Nephron progenitor cell (in vitro differentiated cells): Measurements from ENCODE around the gene MYO1B.

ENCODE experiments used
- DNase-seq: peaks from one replicate; pipeline ENCODE4 v3.0.0; 2021
- H3K27ac Mint-ChIP-seq: 2 replicates; pipeline ENCODE4 v1.8.0; 2021; ENCODE audit warnings: mild to moderate bottlenecking, moderate library complexity, mixed read lengths
- H3K27me3 Mint-ChIP-seq: 2 replicates; pipeline ENCODE4 v1.8.0; 2021; ENCODE audit warnings: mild to moderate bottlenecking, low read depth, mixed read lengths; ENCODE audit not compliant: poor library complexity
- H3K36me3 Mint-ChIP-seq: 2 replicates; pipeline ENCODE4 v1.8.0; 2021; ENCODE audit warnings: low read depth, mixed read lengths
- H3K4me1 Mint-ChIP-seq: 2 replicates; pipeline ENCODE4 v1.8.0; 2021; ENCODE audit warnings: mixed read lengths
- H3K4me3 Mint-ChIP-seq: 2 replicates; pipeline ENCODE4 v1.8.0; 2021; ENCODE audit warnings: mild to moderate bottlenecking, moderate library complexity, mixed read lengths
- H3K9me3 Mint-ChIP-seq: 2 replicates; pipeline ENCODE4 v1.8.0; 2021; ENCODE audit warnings: mild to moderate bottlenecking, moderate library complexity, mixed read lengths
- CTCF ChIP-seq: fragments of 200-600 bp; sonication (generic); IDR thresholded peaks from 2 replicates; pipeline ENCODE4 v1.5.0; 2021; ENCODE audit warnings: antibody characterized with exemption

The MYO1B gene

GRCh38 chr2:191362841-191363240, 117.6 kb downstream of the MYO1B start:
- no peak for TF ChIP-seq CTCF
- H3K27ac Mint-ChIP-seq, result no peak overlapping the region
- no peak for DNase-seq
- H3K27me3 Mint-ChIP-seq, result no peaks in the 10 kb centered on the region
- H3K4me1 Mint-ChIP-seq, result peaks cover 19% of the 10 kb centered on the region
- H3K4me3 Mint-ChIP-seq, result no peak overlapping the region
- H3K36me3 Mint-ChIP-seq, result peaks cover 83% of the 10 kb centered on the region
- H3K9me3 Mint-ChIP-seq, result no peaks in the 10 kb centered on the region

DNA sequence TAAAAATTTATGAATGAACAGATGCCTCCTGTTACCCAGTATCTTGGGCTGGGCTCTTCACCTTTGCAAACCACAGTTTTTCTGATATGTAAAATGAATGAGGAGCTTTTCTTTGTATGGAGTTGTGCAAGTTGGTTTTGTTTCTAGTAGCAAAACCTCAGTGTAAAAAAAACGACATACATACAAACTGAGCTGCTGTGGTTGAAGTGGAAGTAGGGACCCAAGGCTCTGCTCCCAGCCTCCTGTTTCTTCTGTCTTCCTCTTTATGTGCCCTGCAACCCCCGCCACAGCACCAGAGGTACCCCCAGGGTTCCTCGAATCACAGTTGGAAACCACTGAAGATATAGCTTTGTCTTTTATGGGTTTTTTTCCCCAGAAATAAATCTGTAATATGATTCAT, 118.1 kb downstream of the MYO1B start:
- Mint-ChIP-seq H3K9me3 (no peaks in the 10 kb centered on the region), H3K27me3 (no peaks in the 10 kb centered on the region)

DNA sequence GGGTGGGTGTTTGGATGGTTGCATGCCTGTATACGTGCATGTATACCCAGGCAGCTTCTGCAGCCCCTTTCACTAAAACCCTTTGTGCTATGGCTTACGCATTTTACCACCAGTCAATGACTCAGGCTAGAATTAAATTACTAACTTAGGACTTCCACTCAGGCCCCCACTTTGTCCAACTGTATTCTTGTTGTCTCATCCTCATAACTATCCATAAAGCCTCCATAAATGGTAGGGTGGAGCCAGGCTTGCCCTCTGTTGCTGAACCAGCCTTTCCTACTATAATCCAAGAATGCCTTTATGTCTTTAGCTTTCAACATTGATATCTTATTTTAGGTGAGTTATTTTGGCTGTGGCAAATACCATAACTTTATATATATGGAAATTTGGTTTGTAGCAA, 119.9 kb downstream of the MYO1B start:
- Mint-ChIP-seq H3K27ac (no peak overlapping the region), H3K4me1 (peaks cover 19% of the 10 kb centered on the region), H3K9me3 (no peaks in the 10 kb centered on the region)

More for the DNA sequence above, 118.1 kb downstream of the MYO1B start:
- Mint-ChIP-seq H3K27ac (no peak overlapping the region), H3K4me1 (peaks cover 19% of the 10 kb centered on the region), H3K4me3 (no peak overlapping the region), H3K36me3 (peaks cover 80% of the 10 kb centered on the region)
- TF ChIP-seq CTCF, result no peak
- DNase-seq, result no peak

DNA sequence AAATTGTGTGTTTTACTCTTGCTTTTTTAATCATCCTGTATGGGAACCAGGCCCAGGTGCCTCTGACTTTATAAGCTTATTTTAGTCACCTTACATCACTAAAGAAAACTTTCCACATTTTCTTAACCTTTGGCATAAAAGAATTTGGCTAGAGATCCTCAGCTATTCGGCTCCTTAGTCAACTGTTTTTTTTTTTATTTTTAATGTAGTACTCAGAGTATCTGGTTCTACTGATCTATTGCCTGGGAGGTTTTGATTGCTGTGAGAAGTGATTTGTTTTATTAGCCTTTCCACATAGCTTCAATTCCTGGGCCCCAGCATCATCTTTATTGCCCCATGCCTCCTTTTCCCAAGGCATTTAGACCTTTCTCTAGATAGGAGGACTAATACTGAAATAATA, 121.0 kb downstream of the MYO1B start:
- H3K4me1 Mint-ChIP-seq, result peaks cover 19% of the 10 kb centered on the region
- DNase-seq, result no peak
- H3K27me3 Mint-ChIP-seq, result no peaks in the 10 kb centered on the region
- no peak overlapping the region for H3K4me3 Mint-ChIP-seq
- TF ChIP-seq CTCF, result no peak
- H3K27ac Mint-ChIP-seq, result peak overlapping the region; percentile 68
- peaks cover 76% of the 10 kb centered on the region for H3K36me3 Mint-ChIP-seq
- no peaks in the 10 kb centered on the region for H3K9me3 Mint-ChIP-seq

More for the DNA sequence above, 119.9 kb downstream of the MYO1B start:
- Mint-ChIP-seq H3K27me3 (no peaks in the 10 kb centered on the region), H3K36me3 (peaks cover 74% of the 10 kb centered on the region), H3K4me3 (no peak overlapping the region)
- no peak for TF ChIP-seq CTCF
- DNase-seq, result no peak

DNA sequence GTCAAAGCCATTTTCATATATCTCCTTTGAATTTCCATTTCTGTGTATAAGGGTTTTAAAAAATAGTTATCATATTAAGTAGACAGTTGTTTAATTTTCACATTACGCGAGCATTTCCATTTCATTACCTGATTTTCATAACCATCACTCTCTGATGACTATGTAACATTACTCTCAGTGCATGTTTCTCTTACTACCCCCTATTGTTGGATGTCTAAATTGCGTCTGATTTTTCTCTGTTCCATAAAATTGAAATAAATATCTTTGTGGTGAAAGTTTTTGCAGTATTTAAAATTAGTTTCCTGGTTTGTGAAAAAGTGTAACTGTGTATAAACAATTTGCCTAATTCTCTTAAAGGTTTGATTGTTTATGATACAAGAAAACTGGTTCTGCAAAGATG, 123.8 kb downstream of the MYO1B start:
- H3K9me3 Mint-ChIP-seq, result no peaks in the 10 kb centered on the region
- H3K27me3 Mint-ChIP-seq, result no peaks in the 10 kb centered on the region
- no peak for TF ChIP-seq CTCF
- no peak for DNase-seq
- no peak overlapping the region for H3K27ac Mint-ChIP-seq
- H3K4me1 Mint-ChIP-seq, result peaks cover 19% of the 10 kb centered on the region
- H3K4me3 Mint-ChIP-seq, result no peak overlapping the region
- H3K36me3 Mint-ChIP-seq, result peaks cover 75% of the 10 kb centered on the region

GRCh38 chr2:191374366-191374765, 129.2 kb downstream of the MYO1B start:
- Mint-ChIP-seq H3K27ac (no peak overlapping the region), H3K9me3 (no peaks in the 10 kb centered on the region), H3K4me1 (peaks cover 25% of the 10 kb centered on the region), H3K36me3 (peaks cover 70% of the 10 kb centered on the region), H3K4me3 (no peak overlapping the region), H3K27me3 (no peaks in the 10 kb centered on the region)
- no peak for TF ChIP-seq CTCF
- DNase-seq, result no peak
